ENCODE measurements around the gene NOVA1.

NOVA1 gene

DNA sequence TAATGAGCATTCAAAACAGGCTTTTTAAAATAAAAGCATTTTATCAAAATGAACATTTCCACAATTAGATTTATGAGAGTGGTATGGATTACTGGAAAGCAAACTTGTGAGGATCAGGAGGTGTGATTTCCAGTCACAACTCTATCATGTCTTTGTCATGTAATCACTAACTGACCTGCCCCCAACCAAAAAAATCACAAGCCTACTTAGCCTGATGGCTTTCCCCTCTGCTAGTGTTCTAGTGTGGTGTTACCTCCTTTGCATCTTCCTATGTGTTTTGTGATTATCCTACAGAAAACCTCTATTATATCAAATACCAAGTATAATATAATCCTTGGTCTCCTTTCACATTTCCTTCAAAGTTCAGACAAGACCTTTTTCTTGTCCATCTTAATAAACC lies 168.6 kb downstream of the NOVA1 start:
- DNase-seq, result no peak

DNA sequence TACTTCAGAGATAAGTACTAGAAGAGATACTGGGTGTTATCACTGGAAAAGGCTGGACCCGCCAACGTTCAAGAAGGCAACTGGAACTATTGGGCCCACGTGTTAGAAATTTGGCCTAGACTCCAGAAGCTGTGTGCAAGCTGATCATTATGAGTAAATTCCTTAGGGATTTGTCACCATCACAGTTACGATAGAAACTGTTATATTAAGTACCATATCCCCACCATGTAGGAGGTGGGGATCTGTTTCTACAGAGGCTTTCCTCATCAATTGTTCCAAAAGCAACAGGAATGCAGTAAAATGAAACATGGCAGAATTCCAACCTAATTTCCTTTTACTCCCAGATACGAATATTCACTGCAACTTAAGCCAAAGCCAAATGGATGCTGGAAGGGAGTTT lies 170.7 kb downstream of the NOVA1 start:
- no peak for DNase-seq

DNA sequence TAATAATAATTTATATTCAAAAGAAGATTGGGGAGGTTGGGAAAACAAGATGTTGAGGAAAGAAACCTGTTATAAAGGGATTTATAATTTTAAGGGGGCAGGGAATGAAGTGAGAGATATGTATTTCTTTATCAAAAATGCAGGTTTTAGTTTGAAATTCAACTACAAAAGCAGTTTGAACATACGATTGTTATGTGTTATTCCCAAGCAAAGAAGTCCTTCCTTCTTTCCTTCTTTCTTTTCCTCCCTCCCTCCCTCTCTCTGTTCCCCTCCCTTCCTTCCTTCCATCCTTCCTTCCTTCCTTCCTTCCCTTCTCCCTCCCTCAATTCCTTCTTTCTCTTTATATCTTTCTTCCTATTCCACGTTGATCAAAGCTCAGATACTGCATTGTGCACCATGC lies 173.3 kb downstream of the NOVA1 start:
- no peak for DNase-seq

DNA sequence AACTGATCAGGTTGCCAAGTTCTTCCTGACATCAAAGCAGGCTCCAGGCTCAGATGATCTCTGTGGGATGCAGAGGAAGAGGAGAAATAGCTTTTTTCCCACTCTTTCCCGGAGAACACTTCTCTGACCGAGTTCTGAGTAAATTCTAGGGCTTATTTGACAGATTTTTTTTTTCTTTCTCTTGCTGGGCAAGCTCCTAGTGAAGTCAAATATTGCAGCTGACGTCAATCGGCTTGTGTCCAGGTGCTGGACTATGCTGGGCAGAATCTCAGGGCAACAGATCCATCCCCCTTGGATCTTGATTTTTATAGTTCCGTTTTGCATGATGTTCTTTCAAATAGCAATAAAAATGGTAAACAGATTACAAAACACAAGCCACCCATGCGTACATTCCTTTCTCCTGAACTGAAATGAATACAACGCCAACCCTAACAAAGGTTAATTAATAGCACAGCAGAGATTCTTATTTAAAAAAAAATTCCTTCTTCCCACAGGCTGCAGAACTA lies 182.2 kb downstream of the NOVA1 start:
- DNase-seq, result no peak

DNA sequence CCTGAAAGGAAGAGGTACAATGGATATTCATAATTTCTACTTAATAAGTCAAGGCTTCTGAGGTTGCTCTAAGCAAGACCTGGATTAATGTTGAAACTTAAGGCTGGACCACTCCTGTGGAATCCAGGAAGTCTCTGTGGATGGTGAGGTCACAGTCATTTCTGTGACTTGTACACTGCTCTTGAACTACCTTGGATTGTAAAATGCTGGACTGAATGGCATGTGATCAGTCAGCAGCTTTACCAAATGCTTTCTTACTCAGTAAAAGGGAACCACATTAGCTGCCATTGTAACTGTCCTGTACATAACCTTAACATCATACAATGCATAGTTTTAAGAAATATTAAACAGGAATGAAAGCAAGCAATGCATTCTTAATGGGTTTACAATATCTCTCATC lies 182.9 kb downstream of the NOVA1 start:
- no peak for DNase-seq

DNA sequence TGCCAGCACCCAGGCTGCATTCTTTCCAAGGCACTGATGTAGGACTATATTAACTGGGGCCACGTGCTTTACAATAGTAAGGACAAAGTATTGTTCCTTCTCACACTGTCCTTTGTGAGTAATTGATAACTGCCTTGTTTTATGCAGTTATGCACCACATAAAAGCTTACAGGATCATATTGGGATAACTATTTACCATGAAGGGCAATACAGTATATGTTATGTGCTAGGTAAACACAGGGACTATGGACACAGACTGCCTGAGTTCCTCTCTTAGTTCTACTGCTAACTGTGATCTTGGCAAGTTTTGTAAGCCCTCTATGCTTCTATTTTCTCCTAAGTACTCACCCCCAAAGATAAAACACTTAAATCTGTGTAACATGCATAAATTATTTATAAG lies 183.7 kb downstream of the NOVA1 start:
- no peak for DNase-seq

DNA sequence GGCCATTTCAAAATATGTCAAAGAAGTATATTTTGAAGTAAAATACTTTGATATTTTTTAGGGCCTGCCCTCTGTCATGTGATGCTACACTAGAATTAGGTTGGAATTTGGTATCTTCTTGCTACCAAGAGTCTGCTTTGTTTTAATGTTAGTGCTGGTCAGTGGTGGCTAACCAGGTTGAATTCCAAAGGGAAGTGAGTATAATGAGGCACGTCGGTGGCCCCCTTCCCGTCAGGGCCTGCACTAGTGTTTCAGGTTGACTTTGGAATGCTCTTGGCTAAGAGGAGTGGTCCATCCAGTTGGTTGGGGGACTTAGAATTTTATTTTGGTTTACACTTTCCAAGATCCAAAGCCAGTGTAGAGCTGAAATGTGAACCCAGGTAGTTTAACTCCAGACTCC lies 185.4 kb downstream of the NOVA1 start:
- DNase-seq, result no peak

DNA sequence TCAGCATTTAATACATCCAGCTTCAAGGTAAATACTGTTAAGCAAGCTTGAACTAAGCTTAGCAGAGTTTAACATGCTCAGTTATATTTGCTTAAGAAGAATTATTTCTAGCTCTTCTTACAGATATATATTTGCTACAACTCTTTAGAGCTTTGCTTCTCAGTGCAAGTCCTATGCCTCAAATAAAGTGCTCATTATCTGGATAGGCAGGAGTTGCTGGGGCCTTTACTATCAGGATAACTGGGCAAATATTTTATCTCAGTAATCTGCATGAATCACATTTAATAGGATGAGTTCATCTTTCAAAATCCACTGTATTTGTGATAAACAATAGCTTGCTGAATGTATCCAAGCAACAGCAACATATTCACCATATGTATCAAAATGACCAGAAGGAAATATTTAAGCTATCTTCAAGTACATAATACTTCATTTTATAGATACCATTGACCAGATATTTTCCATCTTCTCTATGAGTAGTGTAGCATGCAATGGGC lies 187.6 kb downstream of the NOVA1 start:
- DNase-seq, result peak; percentile 12

DNA sequence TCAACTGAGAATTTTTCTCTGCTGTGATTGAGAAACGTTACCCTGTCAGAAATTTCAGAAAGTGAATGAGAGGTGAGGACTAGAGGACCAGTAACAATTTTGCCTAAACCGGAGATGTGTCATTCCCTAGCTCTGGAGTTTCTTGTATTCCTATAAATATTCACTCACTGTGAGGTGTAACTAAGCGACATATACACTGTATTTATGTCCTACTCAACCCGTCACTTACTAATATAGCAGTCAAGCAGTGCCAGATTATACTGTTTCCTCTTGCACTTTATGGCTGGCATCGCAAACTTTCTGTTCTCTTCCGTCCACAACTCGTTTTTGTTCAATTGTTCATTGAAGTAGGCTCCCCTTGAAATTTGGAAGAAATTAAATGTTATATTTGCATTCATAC lies 192.9 kb downstream of the NOVA1 start:
- DNase-seq, result no peak

DNA sequence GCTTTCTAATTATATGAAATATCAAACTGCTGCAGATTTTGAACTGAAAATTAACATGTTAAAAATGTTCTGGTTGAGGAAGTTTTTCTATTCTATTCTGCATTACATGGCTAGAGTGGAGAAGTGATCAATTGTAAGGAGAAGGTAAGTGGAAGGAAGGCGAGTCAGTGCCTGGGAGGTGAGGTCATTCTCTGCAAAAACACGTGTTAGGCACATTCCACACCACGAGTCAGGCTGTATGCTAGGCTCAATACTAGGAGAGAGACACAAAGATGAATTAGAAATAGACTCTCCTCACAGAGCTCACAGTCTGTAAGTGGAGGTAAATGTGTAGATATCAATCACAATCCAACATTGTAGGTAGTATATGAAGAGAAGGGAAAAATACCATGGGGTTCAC lies 194.1 kb downstream of the NOVA1 start:
- DNase-seq, result no peak

DNA sequence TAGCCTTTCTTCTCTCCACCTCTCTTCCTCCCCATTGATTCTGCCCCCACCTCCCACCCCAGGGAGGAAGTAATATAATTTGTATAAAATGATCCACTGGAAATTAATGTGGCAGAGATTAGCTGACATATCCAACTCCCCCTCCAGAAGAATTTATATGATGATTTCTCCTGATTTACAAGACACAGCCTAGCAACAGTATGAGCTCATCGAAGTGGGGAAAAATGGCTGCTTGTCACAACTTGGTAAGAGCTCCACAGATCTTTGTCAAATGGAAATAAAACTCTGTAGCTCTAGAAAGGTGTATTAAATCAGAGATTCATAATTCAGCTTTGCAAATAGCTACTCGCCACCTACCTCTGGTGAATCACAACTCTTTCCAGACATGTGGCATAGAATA lies 195.7 kb downstream of the NOVA1 start:
- DNase-seq, result peak; percentile 10

DNA sequence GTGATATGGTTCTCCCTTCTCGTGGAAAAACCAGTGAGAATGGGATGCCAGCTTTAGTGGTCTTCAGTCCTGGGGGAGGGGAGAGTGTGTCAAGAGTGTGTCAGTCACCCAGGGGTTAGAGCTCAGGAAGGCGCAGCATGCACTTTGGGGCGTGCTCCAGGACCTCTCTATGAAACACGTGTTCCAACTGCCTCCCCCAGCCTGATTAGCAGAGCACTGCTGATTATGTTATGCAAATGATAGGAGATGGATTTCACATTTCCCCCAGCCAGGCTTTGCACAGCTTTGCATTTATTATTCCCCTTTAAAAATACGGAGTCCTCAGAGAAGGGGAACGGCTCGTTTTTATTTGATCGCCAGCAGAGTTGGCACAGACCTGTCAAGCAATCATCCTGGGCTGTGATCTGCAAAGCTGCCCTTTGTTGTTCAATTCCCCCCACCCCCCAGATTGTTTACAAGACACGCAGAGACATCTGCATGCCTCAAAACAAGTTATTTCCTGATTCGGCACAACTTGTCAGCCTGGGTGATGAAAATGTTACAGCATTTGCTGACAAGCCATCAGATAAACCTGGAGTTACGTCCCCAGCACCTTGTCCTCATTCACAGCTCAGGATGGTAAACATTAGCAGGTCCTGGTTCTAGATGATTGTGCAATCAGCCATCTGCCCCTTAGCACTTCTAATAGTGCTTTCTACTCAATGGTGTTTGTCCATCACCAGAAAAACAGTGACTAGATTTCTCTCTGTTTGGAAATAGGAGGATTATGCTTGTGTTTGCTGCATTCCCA lies 196.5 kb downstream of the NOVA1 start:
- DNase-seq, result peak; percentile 81

DNA sequence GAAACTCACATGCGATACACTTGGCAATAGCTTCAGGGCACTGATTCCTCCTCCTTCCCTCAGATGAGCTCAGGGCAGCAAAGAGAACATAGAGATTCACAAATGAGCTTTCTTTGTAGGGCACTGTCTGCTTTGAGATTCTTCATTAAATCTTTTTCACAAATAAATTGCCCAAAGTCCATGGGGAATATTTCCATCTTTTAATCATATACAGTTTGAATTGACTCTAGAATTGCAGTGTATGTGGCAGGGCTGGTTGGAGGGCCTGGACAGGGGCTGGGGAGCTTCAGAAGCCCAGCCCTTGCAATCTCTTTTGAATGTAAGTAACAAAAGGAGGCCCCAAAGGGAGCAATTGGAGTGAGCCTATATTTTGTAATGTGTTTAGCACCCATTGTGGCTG lies 197.5 kb downstream of the NOVA1 start:
- no peak for DNase-seq

DNA sequence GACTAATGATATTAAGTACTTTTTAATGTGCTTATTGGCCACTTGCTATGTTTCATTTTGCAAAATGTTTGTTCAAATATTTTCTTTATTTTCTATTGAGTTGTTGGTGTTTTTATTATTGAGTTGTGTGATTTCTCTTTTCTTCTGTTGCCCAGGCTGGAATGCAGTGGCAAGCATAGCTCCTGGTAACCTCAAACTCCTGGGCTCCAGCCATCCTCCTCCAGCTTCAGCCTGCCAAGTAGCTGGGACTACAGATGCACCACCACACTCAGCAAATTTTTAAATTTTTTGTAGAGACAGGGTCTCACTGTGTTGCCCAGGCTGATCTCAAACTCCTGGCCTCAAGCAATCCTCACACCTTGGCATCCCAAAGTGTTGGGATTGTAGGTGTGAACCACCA lies 199.2 kb downstream of the NOVA1 start:
- no peak for DNase-seq

Data from DMS53 (cell line).